ENCODE data around the gene MESD. TPM values are rescaled to one million over a fixed set of nuclear protein-coding genes. Genes with fewer than 3 reads are reported as not detected.

Gene MESD
- total RNA-seq, 4 donors from 2014 or later, result 14.1 to 17.4 (median 14.5) TPM

DNA sequence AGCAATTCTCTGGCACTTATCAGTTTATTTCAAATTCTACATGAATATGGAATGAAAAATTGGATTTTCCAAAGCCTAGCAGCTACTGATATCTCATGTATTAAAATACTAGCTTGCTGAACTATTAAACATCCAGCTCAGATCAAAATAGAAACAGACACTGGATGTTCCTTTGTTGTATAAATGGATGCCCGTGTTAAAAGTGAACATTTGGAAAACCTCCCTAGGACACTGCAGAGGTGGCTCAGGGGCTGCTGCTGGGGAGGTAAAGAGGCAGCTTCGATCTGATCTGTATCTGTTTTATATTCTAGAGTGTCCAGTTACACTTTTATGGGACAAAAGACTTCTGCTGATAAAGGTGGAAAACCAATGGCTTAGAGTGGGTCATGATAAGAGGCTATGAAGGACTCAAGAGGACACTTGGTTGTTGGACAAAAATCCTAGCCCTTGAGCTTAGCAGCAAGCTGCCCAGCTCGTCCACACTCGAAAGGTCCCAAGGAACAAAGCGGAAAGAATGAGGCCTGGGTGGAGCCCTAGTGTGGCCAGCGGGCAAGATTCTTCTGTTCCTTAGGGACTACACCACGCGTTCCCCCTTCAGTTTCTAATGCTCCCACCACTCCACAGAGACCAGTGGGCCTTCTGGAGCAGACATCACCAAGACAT, 9.9 kb downstream of the MESD start:
- TF ChIP-seq POLR2AphosphoS5 (IDR thresholded peaks at IDR 0.05) (no peak), POLR2A (IDR thresholded peaks at IDR 0.05; ENCODE audit: low read depth) (no peak), EP300 (IDR thresholded peaks at IDR 0.05) (no peak)
- TF ChIP-seq, protein P1, sequence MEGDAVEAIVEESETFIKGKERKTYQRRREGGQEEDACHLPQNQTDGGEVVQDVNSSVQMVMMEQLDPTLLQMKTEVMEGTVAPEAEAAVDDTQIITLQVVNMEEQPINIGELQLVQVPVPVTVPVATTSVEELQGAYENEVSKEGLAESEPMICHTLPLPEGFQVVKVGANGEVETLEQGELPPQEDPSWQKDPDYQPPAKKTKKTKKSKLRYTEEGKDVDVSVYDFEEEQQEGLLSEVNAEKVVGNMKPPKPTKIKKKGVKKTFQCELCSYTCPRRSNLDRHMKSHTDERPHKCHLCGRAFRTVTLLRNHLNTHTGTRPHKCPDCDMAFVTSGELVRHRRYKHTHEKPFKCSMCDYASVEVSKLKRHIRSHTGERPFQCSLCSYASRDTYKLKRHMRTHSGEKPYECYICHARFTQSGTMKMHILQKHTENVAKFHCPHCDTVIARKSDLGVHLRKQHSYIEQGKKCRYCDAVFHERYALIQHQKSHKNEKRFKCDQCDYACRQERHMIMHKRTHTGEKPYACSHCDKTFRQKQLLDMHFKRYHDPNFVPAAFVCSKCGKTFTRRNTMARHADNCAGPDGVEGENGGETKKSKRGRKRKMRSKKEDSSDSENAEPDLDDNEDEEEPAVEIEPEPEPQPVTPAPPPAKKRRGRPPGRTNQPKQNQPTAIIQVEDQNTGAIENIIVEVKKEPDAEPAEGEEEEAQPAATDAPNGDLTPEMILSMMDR (IDR thresholded peaks at IDR 0.05), result no peak
- DNase-seq (ENCODE audit: extremely low spot score), result no peak
- WGBS, result 87% methylated on average over 7 of the region's 8 CpGs
- no peak overlapping the region for H3K4me3 ChIP-seq
- no peak overlapping the region for H3K27ac ChIP-seq (replicated peaks in 1 of 4)
- H3K27me3 ChIP-seq, result no peaks in the 10 kb centered on the region
- H3K9me3 ChIP-seq, result no peaks in the 10 kb centered on the region
- peaks cover 12 to 20% (median 14%) of the 10 kb centered on the region in 4 donors for H3K4me1 ChIP-seq
- intact Hi-C loops (cut with DNase I), result loop anchor here (5.0 to 10.0 kb wide), 4 partner anchors 55 to 288 kb away; partner anchors contain the start of gene ABHD17C
- peaks cover 8 to 48% (median 35%) of the 10 kb centered on the region in 4 donors for H3K36me3 ChIP-seq

DNA sequence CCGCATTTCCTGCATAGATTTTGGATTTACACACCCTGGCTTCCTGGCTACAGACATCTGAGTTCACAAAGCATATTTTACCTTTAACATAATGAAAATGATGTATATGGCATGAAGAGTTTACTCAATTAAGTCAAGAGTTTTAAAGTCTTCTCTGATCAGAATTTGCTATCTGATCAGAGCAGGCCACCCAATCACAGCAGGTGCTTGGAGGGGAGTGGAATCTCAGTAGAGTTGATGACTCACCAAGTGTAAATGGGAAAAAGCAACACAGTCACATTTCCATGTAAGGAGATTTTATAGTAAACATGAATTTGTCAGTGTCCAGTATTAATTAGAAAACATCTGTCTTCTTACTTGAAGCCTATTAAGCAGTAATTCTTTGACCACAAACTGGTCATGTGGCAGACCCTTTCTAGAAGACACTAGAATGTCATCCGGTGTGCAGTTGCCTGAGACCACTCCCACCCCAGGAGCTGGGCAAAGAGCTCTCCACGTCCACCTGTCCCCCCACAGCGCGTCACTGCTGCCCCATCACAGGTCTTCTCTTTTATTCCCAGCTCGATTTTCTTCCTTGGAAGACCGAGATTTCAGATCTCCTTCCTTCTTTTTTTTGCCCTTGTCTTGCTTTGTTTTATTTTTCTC, 10.8 kb downstream of the MESD start:
- Histone ChIP-seq H3K27ac (replicated peaks in 1 of 4) (no peak overlapping the region), H3K36me3 (peaks cover 8 to 48% (median 35%) of the 10 kb centered on the region in 4 donors), H3K4me3 (no peak overlapping the region), H3K4me1 (peaks cover 11 to 15% (median 12%) of the 10 kb centered on the region in 4 donors), H3K9me3 (no peaks in the 10 kb centered on the region), H3K27me3 (no peaks in the 10 kb centered on the region)
- TF ChIP-seq, protein P1 (IDR thresholded peaks at IDR 0.05), result no peak
- TF ChIP-seq POLR2AphosphoS5 (IDR thresholded peaks at IDR 0.05) (no peak), EP300 (IDR thresholded peaks at IDR 0.05) (no peak), POLR2A (IDR thresholded peaks at IDR 0.05; ENCODE audit: low read depth) (no peak)
- intact Hi-C loops (cut with DNase I), result loop anchor here (5.0 to 10.0 kb wide), 3 partner anchors 56 to 288 kb away; no protein-coding TSS in a partner anchor
- DNase-seq (ENCODE audit: extremely low spot score), result no peak
- 94% methylated on average over 7 of the region's 7 CpGs for WGBS

DNA sequence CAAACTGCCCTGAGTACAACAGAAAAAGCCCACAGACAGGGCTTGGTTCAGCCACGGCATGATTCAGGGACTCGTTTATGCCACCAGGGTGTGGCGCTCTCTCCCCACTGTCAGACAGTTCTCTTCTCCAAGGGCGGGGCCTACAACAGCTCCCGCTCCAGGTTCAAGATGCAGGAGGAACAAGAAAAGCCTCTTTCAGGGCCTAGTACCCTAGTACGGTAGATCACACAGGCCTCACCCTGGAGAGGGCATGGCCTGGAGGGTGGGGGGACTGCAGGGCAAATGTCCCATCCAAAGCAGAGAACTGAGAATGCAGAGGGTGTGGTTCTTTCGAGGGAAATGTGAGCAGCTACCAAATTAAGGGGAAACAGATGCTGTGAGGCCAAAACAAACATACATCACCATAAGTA, 12.0 kb downstream of the MESD start:
- H3K27ac ChIP-seq (replicated peaks in 1 of 4), result no peak overlapping the region
- no peak for DNase-seq (ENCODE audit: extremely low spot score)

DNA sequence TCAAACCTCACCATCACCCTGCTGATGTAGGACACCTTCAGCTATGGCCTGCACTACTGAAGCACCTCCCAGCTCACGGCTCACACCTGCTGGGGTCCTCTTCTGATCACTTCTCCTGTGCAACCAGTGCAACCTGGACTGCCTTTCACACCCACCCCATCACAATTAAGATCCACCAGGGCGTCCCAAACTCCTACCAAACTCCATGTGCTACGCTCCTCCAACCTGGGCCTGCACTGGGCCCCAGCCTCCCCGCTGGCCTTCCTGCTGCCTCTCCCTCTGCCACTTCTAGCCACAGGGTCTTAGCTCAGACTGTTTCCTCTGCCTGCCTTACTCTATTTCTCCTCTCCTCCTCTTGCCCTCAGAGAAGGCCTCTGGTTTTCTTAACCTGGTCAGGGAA, 12.8 kb downstream of the MESD start:
- peaks cover 5 to 58% (median 38%) of the 10 kb centered on the region in 4 donors for H3K36me3 ChIP-seq
- no peak overlapping the region for H3K27ac ChIP-seq (replicated peaks in 1 of 4)
- no peaks in the 10 kb centered on the region for H3K9me3 ChIP-seq
- TF ChIP-seq EP300 (IDR thresholded peaks at IDR 0.05), result no peak
- TF ChIP-seq, protein P1 (IDR thresholded peaks at IDR 0.05), result no peak
- no peak for TF ChIP-seq POLR2A (IDR thresholded peaks at IDR 0.05; ENCODE audit: low read depth)
- no peak for TF ChIP-seq POLR2AphosphoS5 (IDR thresholded peaks at IDR 0.05)
- no peak overlapping the region for H3K4me3 ChIP-seq
- 96% methylated on average over 4 of the region's 4 CpGs for WGBS
- intact Hi-C loops (cut with DNase I), result loop anchor here (5.0 to 10.0 kb wide), 3 partner anchors 58 to 290 kb away; no protein-coding TSS in a partner anchor
- H3K4me1 ChIP-seq, result peaks cover 5 to 19% (median 12%) of the 10 kb centered on the region in 4 donors
- H3K27me3 ChIP-seq, result no peaks in the 10 kb centered on the region
- DNase-seq (ENCODE audit: extremely low spot score), result no peak

More for the DNA sequence above, 12.0 kb downstream of the MESD start:
- Histone ChIP-seq H3K9me3 (no peaks in the 10 kb centered on the region), H3K4me3 (no peak overlapping the region), H3K27me3 (no peaks in the 10 kb centered on the region), H3K4me1 (peaks cover 5 to 19% (median 12%) of the 10 kb centered on the region in 4 donors), H3K36me3 (peaks cover 8 to 55% (median 35%) of the 10 kb centered on the region in 4 donors)
- 38% methylated on average over 7 of the region's 7 CpGs for WGBS
- intact Hi-C loops (cut with DNase I), result loop anchor here (5.0 to 10.0 kb wide), 3 partner anchors 57 to 290 kb away; no protein-coding TSS in a partner anchor
- TF ChIP-seq, protein P1 (IDR thresholded peaks at IDR 0.05), result peak; percentile 46 to 53 (median 51)
- no peak for TF ChIP-seq EP300 (IDR thresholded peaks at IDR 0.05)

Measured in esophagus muscularis mucosa (tissue), 4 donors.